Measurements from ENCODE around the gene ACTL8.
A peak's percentile ranks its signal among the peaks of the same experiment; 100 is the strongest.

ACTL8 gene

DNA sequence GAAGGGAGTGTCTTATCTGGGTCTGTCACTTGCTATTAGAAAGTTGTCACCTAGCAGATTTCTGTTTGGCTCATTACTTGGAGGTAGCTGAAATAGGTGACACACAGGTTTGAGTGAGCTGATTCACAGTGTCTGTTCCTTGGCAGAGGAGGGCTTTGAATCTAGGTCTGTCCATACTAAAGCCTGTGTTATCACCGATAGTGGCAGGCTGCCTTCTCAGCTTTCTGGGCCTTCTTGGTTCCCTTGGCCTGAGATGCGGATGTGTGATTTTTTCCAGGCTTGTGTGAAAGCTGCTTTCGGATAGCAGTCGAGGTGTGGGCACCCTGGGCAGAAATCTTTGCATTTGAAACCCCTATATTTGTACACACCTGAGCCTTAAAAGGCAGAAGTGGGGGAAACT is 73.9 kb downstream of the ACTL8 start:
- DNase-seq (ENCODE audit: low spot score) = peak; percentile 12
- TF ChIP-seq, protein P1, sequence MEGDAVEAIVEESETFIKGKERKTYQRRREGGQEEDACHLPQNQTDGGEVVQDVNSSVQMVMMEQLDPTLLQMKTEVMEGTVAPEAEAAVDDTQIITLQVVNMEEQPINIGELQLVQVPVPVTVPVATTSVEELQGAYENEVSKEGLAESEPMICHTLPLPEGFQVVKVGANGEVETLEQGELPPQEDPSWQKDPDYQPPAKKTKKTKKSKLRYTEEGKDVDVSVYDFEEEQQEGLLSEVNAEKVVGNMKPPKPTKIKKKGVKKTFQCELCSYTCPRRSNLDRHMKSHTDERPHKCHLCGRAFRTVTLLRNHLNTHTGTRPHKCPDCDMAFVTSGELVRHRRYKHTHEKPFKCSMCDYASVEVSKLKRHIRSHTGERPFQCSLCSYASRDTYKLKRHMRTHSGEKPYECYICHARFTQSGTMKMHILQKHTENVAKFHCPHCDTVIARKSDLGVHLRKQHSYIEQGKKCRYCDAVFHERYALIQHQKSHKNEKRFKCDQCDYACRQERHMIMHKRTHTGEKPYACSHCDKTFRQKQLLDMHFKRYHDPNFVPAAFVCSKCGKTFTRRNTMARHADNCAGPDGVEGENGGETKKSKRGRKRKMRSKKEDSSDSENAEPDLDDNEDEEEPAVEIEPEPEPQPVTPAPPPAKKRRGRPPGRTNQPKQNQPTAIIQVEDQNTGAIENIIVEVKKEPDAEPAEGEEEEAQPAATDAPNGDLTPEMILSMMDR (IDR thresholded peaks at IDR 0.05) = no peak
- no peak overlapping the region for H3K27ac ChIP-seq
- no peak overlapping the region for H3K4me3 ChIP-seq

DNA sequence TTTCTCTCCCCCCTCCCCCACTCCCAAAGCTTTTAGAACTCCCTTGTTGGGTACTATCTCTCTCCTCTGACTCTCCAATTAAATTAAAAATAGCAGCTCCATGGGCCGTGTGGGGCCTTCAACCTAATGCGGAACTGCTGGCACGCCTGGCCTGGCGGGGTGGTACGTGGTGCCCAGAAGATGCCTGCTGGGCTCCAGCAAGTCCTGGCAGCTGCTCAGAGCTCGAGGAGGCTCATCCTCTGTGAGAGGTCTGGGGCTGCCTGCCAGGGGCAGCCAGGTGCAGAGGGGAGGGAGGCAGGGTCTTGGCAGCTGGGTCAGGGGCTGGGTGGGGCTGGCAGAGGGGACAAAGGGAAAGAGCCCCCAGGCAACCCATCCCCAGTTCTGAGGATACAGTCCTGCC is 74.4 kb downstream of the ACTL8 start:
- TF ChIP-seq, protein P1 (IDR thresholded peaks at IDR 0.05) = no peak
- Histone ChIP-seq H3K27ac (no peak overlapping the region), H3K4me3 (no peak overlapping the region)
- DNase-seq (ENCODE audit: low spot score) = peak; percentile 54

DNA sequence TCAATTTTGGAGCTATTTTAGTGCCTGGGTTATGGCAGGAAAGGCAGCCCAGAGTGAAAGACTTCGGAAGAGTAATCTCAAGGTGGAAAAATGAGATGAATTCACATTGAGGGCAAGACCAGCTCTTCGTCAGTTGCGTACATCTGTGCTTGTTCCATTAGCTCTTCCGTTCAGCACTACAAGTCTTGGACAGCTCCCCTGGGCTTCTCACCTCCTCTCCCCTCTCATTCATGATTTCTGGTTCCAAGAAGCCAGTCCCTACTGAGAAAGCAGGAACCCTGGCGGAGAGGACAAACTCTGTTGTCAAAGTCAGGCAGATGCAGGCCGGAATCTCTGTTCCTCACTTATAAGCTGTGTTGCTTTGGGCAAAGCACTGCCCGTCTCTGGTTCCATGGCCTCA is 76.5 kb downstream of the ACTL8 start:
- TF ChIP-seq, protein P1 (IDR thresholded peaks at IDR 0.05) = no peak
- peak; percentile 16 for DNase-seq (ENCODE audit: low spot score)
- H3K27ac ChIP-seq = no peak overlapping the region
- H3K4me3 ChIP-seq = no peak overlapping the region

DNA sequence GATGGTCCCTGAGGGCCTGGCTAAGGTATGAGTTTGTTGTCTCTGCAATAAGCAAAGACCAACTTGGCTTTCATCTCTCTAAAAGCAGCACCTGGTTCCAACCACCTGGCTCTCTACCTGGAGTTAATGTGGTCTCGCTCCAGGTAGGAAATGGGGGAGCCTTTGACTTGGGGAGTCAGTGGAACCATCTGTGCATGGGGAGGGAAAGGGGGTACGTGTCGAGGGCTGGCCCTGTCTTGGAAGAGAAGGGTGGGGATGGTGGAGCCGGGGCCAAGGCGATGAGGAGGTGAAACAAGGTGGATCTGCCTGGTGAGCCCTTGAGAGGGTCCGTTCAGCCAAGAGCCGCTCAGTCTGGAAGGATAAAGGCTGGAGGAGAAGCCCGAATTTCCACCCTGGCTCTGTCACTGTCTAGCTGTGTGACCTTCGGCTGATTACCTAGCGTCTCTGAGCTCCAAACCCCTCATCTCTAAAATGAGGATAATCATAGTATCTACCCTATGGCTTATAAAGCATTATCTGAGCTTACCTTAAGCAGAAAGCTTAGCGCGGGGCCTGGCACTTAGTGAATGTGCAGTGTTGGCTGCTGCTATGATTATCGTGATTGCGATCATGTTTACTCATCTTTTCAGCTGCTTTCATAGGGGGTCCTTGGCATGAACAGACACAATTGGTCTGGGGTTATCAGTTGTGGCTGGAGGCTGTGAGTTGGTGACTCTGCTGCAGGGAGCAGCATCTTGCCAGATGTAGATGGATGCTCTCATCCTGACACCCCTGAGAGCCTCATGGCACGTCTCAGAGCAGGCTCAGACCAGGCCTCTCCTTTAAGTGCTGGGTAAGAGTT is 78.7 kb downstream of the ACTL8 start:
- Histone ChIP-seq H3K4me3 (no peak overlapping the region), H3K27ac (no peak overlapping the region)
- TF ChIP-seq, protein P1 (IDR thresholded peaks at IDR 0.05) = no peak
- peak; percentile 24 for DNase-seq (ENCODE audit: low spot score)

DNA sequence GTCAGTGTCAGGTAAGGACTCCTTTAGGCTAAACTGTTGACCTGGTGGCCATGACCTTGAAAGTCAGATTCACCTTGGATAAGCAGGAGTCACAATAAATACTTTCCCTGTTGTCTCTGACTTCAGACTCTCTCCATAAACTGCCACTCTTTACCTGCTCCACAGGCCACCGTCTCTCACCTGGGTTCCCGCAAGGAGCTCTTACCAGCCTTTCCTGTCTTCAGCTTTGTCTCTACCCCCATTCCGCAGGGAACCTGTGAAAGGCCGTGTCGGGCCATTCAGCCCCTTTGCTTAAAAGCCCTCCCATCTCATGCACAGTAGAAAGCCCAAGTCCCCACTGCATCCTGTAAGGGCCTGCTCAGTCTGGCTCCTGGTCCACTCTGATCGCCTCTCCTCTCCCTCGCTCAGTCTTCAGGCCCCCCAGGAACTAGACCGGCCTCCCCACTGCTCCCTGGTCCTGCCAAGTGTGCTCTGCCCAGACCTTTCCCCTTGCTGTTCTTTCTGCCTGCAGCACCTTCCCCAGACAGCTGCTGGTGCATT is 79.5 kb downstream of the ACTL8 start:
- DNase-seq (ENCODE audit: low spot score) = peak; percentile 57
- TF ChIP-seq, protein P1 (IDR thresholded peaks at IDR 0.05) = no peak
- Histone ChIP-seq H3K4me3 (no peak overlapping the region), H3K27ac (no peak overlapping the region)

DNA sequence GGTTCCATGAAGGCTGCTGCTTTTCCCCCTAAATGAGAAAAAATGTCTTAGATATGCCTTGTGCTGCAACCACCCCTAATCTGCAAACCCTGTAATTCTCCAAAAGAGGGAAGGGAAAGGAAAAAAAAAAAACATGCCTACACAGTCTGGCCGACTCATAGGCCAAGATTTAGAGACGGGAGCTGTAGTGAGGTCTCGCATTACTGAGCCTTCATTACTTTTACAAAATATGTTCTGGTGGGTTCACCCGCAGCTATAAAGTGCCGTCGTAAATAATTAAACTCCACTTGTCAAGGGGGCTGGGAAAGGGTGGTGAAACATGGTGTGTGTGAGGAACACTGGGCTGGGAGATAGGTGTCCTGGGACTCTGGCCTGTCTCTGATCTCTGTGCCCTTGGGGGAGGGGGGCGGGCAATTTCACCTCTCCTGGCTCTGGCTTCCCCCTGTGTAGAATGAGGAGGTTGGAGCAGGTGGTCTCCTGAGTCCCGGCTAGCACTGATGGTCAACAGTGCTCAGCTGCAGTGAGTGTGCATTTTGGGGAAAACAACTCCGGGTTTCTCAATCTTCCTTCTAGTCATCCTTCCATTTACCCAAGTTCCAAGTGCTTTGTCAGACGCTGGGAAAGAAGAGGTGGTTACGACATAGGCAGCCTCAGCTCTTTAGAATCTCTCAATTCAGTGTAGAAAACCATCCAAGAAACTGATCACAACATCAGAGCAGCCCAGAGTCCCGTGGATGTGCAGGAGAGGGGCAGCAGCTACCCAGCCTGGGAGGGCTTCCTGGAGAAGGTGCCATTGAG is 82.3 kb downstream of the ACTL8 start:
- Histone ChIP-seq H3K4me3 (no peak overlapping the region), H3K27ac (no peak overlapping the region)
- DNase-seq (ENCODE audit: low spot score) = no peak
- TF ChIP-seq, protein P1 (IDR thresholded peaks at IDR 0.05) = no peak
